SU-DHL-6 (cell line): ENCODE measurements around the gene PSMB9.

Source experiments
- H2AFZ ChIP-seq: fragments of 200-600 bp; sonication (generic); 2 replicates; pipeline ENCODE4 v1.6.1; 2014; ENCODE audit warnings: low read depth, mild to moderate bottlenecking, moderate library complexity, mixed read lengths, antibody characterized with exemption, low read length; ENCODE audit not compliant: severe bottlenecking
- H3F3A ChIP-seq: fragments of 200-600 bp; shearing (Covaris generic); 2 replicates; pipeline ENCODE4 v1.6.0; 2016; ENCODE audit warnings: antibody characterized with exemption, mild to moderate bottlenecking; ENCODE audit not compliant: insufficient read depth
- H3K27ac ChIP-seq: fragments of 200-600 bp; sonication (generic); 2 replicates; pipeline ENCODE4 v1.5.1; 2016; ENCODE audit warnings: low read depth, mild to moderate bottlenecking, low read length, moderate library complexity, mixed read lengths
- H3K27me3 ChIP-seq: fragments of 200-600 bp; sonication (generic), shearing (Covaris generic); 2 replicates; pipeline ENCODE4 v1.6.0; 2014; ENCODE audit warnings: mild to moderate bottlenecking, low read length
- H3K36me3 ChIP-seq: fragments of 200-600 bp; sonication (generic); 2 replicates; pipeline ENCODE4 v1.6.1; 2014; ENCODE audit warnings: mild to moderate bottlenecking, low read length, mixed read lengths
- H3K4me2 ChIP-seq: fragments of 300-600, 200-600 bp; shearing (Covaris generic), sonication (generic); 2 replicates; pipeline ENCODE4 v1.6.0; 2014; ENCODE audit warnings: low read length, low read depth, mild to moderate bottlenecking; ENCODE audit not compliant: poor library complexity, severe bottlenecking
- H3K4me3 ChIP-seq: fragments of 200-600 bp; sonication (generic); 2 replicates; pipeline ENCODE4 v1.5.1; 2014; ENCODE audit warnings: antibody characterized with exemption, low read length, mild to moderate bottlenecking, mixed read lengths; ENCODE audit not compliant: insufficient read depth, poor library complexity, severe bottlenecking
- H3K79me2 ChIP-seq: fragments of 200-600 bp; sonication (generic); 2 replicates; pipeline ENCODE4 v1.6.1; 2014; ENCODE audit warnings: mild to moderate bottlenecking, low read length, moderate library complexity; ENCODE audit not compliant: insufficient read depth
- H3K9ac ChIP-seq: fragments of 200-600 bp; sonication (generic); 2 replicates; pipeline ENCODE4 v1.7.0; 2014; ENCODE audit warnings: mild to moderate bottlenecking, low read length
- H3K9me2 ChIP-seq: fragments of 200-600 bp; sonication (generic); replicated peaks from 2 replicates; pipeline ENCODE4 v1.6.1; 2014; ENCODE audit warnings: low read length; ENCODE audit not compliant: insufficient read depth
- H3K9me3 ChIP-seq: fragments of 200-600 bp; sonication (generic); 2 replicates; pipeline ENCODE4 v1.6.1; 2014; ENCODE audit warnings: low read length, mixed read lengths; ENCODE audit not compliant: insufficient read depth
- H4K20me1 ChIP-seq: fragments of 200-600 bp; sonication (generic); 2 replicates; pipeline ENCODE4 v1.6.1; 2014; ENCODE audit warnings: low read depth, mild to moderate bottlenecking, antibody characterized with exemption, low read length, moderate library complexity, mixed read lengths
- CTCF ChIP-seq: fragments of 200-600 bp; sonication (generic); IDR thresholded peaks from one replicate; pipeline ENCODE4 v1.5.1; 2017; ENCODE audit warnings: antibody characterized with exemption, mild to moderate bottlenecking, low read length, moderate library complexity; ENCODE audit not compliant: insufficient read depth, poor library complexity, severe bottlenecking
- EZH2phosphoT487 ChIP-seq: fragments of 200-600 bp; sonication (generic), shearing (Covaris generic); conservative IDR thresholded peaks from 2 replicates; pipeline ENCODE4 v1.6.1; 2018; ENCODE audit warnings: mild to moderate bottlenecking, antibody characterized with exemption, low read length, moderate library complexity, mixed read lengths

The PSMB9 gene

DNA sequence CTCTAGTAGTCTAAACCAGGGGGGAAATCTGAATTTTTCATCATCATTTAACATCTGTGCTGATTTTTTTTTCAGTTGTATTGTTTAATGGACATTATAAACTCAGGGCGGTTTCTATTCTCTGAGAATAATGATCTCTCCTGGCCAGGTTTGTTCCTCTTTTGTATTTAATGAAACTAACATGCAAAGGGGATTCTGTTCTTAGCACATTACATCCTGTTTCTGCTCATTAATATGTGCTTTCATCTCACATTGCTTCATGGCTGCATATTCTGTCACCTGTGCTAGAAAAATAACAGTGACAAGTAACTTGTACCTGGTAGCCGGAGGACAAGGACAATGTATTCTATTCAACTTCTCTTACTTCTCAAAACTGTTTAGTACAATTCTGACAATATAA lies 38.0 kb upstream of the PSMB9 start:
- Histone ChIP-seq H3K9me3 (no peaks in the 10 kb centered on the region), H3K9ac (peak overlapping the region; percentile 61), H3K27me3 (no peaks in the 10 kb centered on the region), H2AFZ (no peak overlapping the region), H3F3A (peaks cover 28% of the 10 kb centered on the region), H3K36me3 (peaks cover 11% of the 10 kb centered on the region; the same call in 1 of the 2 replicates), H3K79me2 (peaks cover 12% of the 10 kb centered on the region; the same call in 1 of the 2 replicates), H3K4me2 (peak overlapping the region; percentile 61), H3K4me3 (peak overlapping the region; percentile 57), H3K9me2 (no peaks in the 10 kb centered on the region), H3K27ac (peak overlapping the region; percentile 85), H4K20me1 (no peaks in the 10 kb centered on the region)
- no peak for TF ChIP-seq CTCF
- TF ChIP-seq EZH2phosphoT487 = no peak

DNA sequence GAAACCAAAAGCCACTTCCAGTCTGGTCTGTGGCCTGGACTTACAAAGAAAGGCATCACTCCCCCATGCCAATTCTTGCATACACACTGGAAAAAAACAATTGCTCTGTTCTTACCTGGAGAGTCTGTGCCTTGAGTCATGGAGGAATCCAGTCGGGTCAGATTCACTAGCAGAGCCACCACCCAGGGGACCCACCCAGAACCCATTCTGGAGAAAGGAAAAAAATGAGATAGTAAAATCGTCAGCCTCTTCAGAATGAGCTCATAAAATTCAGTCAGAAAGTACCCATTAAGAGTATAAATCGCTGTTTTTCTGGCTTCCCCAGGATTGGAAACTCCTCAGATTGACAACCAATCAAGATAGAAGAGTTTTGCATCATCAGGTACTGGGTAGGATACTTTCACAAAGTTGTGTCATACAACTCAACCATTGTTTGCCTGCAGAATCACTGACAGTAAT lies 37.2 kb upstream of the PSMB9 start, which contains the start of gene HLA-DOB:
HLA-DOB (minus strand) TSS at position 257 of the 459 bp plus-strand sequence; CDS start at position 206, 51 bp downstream.
- Histone ChIP-seq H3K27me3 (no peaks in the 10 kb centered on the region), H3F3A (peaks cover 34% of the 10 kb centered on the region), H3K27ac (peak within 1 kb of the TSS; percentile 85), H2AFZ (peak within 1 kb of the TSS; percentile 49), H3K9me3 (no peaks in the 10 kb centered on the region), H3K9ac (peak within 1 kb of the TSS; percentile 61), H3K79me2 (peaks cover 12% of the 10 kb centered on the region; the same call in 1 of the 2 replicates), H4K20me1 (no peaks in the 10 kb centered on the region), H3K9me2 (no peaks in the 10 kb centered on the region), H3K4me3 (peak within 1 kb of the TSS; percentile 57), H3K36me3 (peaks cover 11% of the 10 kb centered on the region; the same call in 1 of the 2 replicates), H3K4me2 (peak within 1 kb of the TSS; percentile 61)
- TF ChIP-seq CTCF (no peak), EZH2phosphoT487 (no peak)

DNA sequence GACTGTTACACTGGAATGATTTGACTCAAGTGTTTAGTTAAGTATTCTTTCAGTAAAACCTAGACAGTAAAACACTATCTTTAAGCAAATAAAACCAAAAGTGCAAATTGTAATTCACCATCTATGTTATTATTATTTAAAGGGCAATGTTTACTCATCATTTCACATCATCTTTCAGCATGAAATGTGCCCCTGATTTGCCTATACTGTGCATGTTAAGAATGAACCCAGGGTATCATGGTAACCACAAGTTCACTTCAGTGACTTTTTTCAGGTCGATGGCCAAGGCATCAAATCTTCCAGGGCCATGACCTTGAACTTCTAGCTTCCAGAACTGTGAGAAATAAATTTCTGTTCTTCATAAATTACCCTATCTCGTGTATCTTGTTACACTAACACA lies 35.1 kb upstream of the PSMB9 start:
- Histone ChIP-seq H3K79me2 (peaks cover 12% of the 10 kb centered on the region; the same call in 1 of the 2 replicates), H3K36me3 (peaks cover 8% of the 10 kb centered on the region; the same call in 1 of the 2 replicates), H3K9me3 (no peaks in the 10 kb centered on the region), H3K27me3 (no peaks in the 10 kb centered on the region), H4K20me1 (no peaks in the 10 kb centered on the region), H3K9me2 (no peaks in the 10 kb centered on the region), H3F3A (peaks cover 40% of the 10 kb centered on the region), H3K9ac (no peak overlapping the region), H3K4me3 (no peak overlapping the region), H3K27ac (peak overlapping the region; percentile 27), H2AFZ (no peak overlapping the region), H3K4me2 (peak overlapping the region; percentile 23)
- TF ChIP-seq CTCF = no peak
- no peak for TF ChIP-seq EZH2phosphoT487
